Stimulated activated naive CD8-positive, alpha-beta T cell treated with anti-CD3 and anti-CD28 coated beads, Interleukin-15, Interleukin-2, amounts not matched to agents 100 U/mL and 50 U/mL, for 24 hours (primary cell): ENCODE results near the gene THEMIS.

Experiments used
- ATAC-seq: fragments of 150-1000 bp; cut with Tn5 transposase; one replicate; pipeline ENCODE4 v1.10.0; 2021
- DNase-seq: peaks from one replicate; pipeline ENCODE4 v3.0.0; 2021

THEMIS gene

DNA sequence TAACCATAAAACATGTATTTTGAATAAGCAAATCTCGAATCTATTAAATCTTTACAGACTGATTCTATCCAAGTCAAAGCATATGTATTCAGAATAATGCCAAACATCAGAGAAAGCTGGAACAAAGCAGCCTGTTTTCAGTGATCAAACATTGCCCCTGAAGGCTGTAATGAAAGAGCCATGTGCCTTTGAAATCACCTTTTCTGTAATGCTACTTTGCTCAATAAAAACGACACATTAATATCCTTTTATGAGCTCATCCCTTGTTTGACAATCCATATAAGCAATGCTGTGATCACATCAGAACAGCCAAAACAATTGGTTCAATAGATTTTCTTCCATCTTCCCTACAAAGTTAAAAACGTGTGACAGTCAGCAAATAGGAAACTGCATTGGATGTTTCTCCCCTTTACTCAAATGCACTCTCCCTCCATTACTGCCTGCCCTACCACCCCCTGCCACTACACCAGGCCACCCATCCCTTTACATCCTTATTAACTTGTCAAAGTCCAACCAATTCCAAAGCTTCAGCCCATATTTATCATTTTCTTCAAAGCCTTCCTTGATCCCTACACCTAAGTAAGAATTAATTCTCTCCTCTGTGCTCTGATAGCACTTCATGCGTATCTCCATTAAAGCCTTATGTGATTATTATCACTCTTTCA, 42.0 kb downstream of the THEMIS start:
- ATAC-seq (peak; percentile 71), DNase-seq (no peak)

DNA sequence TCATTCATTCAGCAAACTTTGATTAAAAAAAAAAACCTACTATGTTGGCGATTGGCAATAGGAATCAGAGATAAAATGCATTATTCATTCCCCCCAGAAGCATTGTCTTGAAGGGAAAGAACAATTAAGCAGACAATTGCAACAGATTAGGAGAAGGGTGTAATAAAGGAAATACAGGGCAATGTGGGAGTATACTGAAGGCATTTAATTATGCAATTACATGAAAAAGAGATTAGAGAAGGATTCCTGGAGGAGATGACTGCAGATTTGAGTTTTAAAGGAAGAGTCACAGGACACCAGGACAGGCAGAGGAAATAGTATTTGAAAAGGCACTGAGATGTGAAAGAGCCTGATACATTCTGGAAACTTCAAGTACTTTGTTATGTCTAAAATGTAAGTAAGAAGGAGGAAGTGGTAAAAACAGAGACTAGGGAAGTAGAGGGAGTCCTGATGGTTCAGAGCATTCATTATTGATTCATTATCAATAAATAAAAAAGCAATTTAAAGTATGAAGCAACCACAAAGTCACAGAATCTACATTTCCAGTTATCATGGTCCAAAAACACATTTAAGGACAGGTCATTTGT, 43.7 kb downstream of the THEMIS start:
- DNase-seq (no peak), ATAC-seq (no peak)

DNA sequence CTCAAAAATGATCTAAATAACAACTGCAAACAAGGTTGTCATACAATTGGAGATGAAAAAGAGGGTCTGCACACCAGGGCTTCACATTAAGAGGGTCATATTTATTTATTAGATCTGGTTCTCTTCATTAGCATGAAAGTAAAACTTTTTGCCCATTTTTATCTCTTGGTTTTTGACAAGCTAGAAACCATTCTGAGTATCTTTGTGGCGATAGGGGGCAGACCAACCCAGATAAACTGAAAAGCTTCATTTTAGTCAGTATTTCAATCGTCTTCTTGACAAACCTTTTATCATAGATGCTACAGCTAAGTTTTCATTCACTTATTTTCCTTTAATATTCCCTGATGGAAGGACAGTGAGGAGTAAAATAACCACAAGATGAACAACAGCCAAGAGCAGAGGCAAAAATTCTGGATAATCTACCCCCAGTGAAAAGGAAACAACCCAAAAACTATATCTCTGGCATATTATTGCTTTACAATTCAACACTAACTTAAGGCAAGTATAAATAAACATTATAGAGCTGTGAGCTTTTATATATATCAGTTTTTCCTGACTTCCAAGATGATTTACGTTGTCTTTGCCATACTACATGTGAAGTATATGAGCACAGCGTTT, 45.2 kb downstream of the THEMIS start:
- ATAC-seq (no peak), DNase-seq (peak; percentile 47)

DNA sequence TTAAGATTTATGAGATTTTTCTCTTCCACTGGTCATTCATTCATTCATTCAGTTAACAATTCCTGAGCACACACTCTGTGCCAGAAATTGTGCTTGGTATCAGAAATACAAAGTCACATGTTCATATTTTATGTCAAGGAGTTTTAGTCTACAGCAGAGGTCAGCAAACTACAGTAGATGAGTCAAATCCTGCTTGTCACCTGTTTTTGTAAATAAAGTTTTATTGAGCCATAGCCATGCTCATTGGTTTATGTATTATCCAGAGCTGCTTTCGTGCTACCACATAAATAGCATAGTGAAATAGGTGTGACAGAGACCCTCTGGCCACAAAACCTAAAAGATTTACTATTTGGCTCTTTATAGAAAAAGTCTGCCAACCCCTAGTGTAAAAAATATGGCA, 46.8 kb downstream of the THEMIS start:
- ATAC-seq (no peak), DNase-seq (no peak)

DNA sequence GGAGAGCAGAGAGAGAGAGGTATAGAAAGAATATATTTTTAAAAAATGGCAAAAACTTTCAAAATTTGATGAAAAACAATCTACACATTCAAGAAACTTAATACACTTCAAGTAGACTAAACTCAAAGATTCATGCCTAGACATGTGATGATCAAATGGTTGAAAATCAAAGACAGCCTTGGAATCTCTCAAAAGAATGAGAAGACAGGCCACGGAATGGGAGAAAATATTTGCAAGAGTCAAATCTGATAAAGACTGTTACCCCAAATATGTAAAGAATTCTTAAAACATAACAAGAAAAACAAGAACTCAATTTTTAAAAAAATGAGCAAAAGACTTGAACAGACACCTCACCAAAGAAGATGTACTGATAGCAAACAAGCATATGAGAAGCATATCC, 49.7 kb downstream of the THEMIS start:
- DNase-seq (no peak), ATAC-seq (no peak)

DNA sequence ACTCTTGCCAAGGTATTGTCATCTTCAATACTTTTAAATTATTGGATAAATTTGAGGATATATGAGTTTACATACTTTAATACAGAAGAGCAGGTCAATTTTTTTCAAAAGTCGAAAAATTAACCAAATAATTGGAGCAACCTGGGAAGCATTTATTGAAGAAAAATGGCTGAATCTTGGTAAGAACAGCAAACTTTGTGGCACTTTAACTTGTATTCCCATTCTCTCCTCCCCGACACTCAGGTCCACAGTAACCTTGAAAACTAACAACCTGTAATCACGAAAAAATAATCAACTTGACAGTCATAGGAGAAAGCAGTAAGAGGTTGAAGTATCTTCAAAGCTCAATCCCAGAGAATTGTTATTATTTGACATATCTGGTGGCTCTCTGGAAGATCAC, 55.6 kb downstream of the THEMIS start:
- ATAC-seq, result no peak

DNA sequence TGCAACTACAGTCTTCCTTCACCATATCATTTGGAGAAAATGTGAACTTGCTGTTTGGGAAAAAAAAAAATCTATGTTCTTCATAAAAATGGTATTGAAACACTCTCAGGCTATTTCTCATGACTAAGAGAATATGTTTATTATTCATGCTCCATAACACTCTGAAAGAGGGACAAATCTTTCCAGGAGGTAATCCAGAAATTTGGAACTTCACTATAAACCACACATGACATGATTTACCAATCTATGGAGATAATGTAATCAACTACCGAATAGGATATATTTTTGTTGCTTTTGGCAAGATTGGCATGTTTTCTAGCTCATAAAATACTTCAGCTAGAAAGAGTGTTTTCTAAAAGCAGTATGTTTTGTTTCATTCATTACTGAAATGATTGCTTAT, 56.3 kb downstream of the THEMIS start:
- no peak for DNase-seq
- ATAC-seq, result no peak

More for the DNA sequence above, 55.6 kb downstream of the THEMIS start:
- no peak for DNase-seq

DNA sequence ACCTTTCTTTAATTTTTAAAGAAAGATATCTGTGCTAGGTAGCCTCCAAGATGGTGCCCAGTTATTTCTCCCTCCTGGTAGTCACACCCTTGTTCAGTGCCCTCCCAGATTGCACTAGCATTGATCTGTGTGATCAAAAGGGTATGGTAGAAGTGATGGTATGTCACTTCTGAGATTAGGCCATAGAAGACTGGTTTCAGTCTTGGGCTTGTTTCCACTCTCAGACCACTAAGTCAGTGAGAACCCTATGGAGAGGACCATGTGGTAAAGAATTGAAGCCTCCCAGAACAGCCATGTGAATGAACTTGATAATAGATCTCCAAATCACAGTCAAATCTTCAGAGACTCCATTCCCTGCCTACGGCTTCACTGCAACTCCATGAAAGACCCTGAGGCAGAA, 57.3 kb downstream of the THEMIS start:
- DNase-seq (no peak), ATAC-seq (peak; percentile 71)

DNA sequence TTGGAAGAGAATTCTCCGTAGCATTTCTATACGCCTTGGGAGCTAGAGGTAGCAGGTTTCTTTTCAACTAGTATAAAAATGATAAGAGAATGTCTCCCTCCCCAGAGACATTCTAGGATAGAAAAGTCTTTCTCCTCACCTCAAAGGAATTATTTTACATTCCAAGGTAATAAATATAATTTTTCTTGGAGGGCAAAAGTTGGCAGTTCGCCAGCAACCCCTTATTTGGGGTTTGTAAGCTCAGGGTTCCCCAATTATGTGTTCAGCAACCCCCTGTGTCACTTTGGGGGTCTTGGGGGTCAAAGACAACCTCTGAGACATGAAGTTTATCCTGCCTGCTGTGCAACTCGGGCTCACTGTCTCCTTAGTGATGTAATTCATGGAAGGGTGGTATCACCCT, 58.3 kb downstream of the THEMIS start:
- no peak for DNase-seq
- no peak for ATAC-seq

DNA sequence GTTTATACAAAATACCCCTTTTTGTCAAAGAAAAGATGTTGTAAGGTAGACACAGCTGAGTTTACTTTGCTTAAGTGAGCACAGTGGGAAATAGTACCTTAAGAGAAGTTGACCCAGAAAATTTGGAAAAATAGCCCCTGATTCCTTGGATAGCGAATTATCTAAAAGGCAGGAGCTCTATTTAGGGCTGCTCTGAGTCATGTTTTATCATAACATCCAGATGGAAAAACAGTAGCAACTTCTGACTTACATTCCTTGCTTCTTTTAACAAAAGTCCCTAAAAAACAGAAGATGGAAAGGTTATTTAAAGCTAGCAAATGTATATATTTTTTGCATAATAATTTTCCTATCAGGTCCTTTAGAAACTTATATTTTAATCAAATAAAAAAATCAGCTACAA, 59.0 kb downstream of the THEMIS start:
- ATAC-seq (no peak), DNase-seq (no peak)

DNA sequence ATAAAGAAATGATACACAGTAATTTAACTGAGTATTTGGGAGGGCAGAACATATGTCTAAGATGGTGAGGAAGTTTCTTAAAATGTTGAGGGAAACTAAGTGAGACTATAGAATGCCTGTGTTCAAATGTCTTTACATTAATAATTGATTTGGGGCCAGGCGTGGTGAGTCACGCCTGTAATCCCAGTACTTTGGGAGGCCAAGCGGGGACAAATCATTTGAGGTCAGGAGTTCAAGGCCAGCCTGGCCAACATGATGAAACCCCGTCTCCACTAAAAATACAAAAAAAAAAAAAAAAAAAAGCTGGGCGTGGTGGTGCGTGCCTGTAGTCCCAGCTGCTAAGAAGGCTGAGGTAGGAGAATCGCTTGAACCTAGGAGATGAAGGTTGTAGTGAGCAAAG, 66.7 kb downstream of the THEMIS start:
- DNase-seq, result no peak
- ATAC-seq, result no peak

DNA sequence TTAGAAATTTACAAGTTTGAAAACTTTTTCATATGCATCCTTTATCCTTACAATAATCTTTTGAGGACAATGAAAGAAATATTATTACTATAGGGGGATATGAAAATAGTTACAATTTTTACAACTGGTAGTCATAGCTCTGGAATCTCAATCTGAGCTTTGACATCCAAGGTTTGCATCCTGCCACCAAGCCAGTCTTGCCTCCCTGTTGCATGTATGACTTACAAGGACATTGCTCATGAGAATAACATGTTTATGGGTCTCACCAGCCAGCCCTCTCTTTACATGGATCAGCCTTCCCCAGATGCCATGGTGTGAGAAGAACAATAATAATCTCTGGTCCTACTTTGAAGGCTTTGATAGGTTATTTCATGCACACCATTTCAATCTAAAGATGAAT, 67.5 kb downstream of the THEMIS start:
- ATAC-seq (no peak), DNase-seq (no peak)

DNA sequence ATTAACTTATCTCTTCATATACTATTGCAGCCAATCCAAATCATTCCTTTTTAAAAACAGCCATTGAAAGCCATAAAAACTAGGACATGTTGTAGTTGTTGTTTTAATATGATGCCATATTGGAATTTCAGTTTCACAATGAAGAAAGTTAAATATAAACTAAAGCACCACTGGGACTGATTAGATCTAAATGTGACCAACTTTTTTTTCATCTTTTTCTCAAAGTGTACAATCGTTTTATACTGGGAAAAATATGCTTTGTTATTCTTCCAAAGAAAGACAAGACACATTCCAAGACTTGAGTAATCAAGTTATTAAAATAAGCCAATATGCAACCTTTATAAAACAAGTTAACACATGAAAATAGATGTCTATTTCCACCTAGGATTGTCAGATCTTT, 68.5 kb downstream of the THEMIS start:
- DNase-seq (no peak), ATAC-seq (no peak)

DNA sequence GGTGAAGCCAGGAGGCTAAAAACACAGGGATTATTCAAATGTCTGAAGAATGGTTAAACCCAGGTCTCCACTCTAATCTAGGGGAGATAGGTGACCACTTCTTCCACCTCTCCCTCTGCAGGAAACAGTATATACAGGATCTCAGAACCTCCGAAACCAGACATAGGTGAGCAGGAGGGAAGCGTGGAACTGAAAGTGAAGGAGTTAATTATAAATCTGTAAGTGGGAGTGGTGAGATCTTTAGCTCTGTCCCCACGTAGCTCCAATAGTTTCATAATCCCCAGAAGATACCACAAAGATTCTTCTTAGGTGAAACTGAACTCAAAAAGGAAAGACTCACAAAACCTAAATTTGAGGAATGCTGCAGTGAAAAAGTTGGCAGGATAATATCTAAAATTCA, 76.8 kb downstream of the THEMIS start:
- DNase-seq, result no peak
- no peak for ATAC-seq

DNA sequence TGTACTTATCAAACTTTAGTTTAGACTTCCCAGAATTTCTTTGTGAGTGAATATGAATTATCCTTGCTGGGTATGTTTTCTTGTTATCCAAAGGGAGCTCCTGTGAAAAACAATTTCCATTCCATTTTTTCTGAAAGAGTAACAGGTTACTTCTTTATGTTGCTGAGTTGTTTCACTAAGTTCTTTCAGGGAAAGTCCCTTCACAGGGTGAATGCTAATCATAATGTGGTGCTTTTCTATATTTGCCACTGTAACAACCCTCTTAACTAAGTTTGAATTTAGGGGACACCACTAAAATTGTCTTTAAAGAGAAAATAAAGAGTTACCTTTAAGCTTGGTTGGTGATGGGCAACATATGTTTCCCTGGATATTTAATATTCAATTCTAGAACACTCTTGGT, 79.4 kb downstream of the THEMIS start:
- ATAC-seq, result no peak

DNA sequence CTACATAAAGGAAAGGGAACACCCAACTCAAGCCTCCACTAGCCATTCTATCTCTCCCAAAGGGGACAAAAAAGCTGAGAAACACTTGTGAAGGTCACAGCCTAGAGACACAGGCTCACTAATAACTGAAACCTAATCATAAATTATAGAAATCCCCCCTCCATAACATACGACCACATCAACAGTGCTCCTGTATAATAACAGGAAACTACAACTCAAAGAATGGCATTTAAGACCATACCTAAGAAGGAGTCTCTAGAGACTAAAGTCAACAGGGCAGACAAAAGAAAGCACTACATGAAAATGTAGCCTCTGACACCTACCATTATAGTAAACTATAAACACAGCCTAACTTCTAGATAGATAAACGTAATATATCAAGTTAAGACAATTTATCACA, 82.7 kb downstream of the THEMIS start:
- peak; percentile 68 for ATAC-seq
- DNase-seq, result no peak

More for the DNA sequence above, 79.4 kb downstream of the THEMIS start:
- DNase-seq, result no peak

DNA sequence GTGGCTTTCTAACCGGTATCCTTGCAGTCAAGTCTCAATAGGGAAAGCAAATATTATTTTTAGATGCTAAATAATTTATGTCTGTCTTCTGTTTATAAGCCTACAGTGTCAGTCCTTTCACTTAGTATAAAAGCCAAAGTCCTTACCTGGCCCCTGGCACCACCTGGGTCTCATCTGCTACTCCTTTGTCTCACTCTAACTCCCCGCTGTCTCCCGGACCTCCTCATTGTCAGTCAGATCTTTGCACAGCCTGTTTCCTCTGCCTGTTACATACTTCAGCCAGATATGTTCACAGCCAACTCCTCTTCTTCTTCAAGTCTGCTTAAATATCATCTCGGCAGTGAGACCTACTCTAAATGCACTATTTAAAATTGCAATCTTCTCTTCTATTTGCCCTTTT, 84.2 kb downstream of the THEMIS start:
- ATAC-seq (no peak), DNase-seq (no peak)

DNA sequence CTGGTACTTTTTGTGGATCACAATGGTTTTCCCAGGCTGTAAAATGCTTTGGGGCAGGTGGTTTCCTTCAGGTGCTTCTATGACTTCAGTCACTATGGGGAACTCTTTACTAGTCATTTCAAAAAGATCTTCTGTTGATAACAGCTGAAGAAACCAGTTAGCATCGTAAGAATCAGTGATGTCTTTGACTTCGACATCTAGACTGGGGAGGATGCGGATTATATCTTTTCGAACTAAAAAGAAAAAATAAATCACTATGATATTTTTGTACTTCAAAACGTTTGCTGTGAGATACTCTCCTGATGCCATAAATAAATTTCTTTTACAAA, 87.2 kb downstream of the THEMIS start:
- ATAC-seq (peak; percentile 25), DNase-seq (no peak)

DNA sequence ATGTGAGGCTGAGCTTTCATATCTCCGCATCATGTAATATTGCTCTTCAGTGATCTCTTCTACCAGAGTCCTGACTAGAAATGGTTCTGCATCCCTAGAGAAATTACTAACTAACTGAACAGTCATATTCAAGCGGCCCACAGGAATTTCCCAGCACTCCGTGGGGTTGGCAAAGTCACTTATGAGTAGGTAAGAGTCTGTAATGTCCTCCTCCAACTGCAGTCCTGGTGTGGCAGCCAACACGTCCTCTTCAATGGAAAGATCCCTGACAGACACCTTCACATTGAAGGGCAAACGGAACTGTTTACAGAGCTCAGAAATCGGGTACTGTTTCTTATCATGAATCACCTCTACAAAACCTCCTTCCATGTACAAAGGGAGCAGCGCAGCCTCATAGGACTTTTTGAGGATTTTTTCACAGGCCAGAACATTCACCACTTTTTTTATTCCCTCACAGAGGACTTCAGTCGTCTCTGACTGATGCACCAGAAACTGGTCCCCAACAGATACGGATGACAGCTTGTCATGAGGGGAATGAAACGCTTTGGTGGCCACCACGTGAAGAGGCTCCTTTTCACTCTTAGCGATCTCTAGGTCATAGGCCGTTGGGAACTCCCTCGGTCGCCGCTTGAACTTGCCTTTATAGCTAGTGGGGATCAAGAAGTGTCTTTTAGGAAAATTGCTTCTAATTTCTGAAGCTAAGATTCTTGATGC, 87.7 kb downstream of the THEMIS start:
- ATAC-seq, result peak; percentile 79
- peak; percentile 57 for DNase-seq

DNA sequence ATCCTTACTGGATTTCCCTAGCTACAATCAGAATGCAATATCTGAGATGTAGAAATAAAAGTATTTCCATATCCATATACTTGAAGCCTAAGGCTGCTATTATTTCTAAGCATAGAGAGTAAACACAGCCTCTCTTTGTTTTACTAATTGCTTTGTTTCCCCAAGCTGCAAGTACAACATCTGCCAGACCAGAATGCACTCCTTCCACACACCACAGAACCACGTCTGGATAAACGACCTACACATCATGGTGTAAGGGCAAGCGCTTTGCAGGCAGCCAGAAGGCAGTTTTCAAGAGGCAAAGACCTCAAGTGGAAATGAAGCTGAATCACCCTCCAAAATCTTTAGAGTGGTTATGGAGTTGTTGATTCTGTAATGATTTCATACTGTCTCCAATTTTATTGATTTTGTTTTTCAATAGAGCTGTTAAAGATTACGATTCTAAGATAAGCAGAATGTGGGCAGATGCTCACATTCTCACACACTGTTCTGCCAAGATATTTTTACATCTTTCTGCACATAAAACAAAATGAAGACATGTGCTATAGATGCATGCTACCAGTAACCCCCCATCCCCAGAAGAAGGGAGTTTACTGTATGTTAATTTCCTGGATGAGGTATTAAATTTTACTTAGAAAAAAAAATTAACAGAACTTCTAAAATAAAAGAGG, 88.8 kb downstream of the THEMIS start:
- ATAC-seq, result peak; percentile 32

DNA sequence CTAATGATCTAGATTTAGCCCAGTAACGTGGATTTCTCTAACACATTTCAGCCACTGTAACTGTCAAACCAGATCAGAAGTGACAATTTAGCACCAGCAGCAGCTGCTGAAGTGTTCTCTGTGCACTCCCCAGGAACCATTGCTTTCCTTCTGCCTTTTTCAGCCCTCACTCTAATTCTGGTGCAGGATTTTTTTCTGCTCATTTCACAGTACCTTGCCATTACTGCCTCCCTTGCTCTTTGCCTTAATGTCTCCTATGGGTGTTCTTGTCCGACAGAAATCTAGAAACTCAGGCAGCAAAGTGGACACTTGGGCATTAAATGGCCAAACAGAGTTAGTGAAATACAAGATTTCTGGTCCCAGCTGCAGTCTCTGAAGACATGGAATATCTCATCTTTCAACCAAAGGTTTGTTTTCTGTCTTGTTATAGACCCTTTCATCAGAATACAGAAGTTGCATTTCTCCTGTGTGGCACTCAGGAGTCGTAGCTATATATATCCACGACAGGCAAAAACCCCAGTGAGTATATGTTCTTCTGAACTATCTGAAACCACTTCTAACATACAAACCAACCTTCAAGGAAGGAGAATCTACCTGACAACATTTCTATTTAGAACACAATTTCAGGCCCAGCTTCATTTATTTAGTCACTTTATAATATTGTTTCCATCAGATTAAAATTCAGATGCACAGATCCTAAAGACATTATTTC, 92.9 kb downstream of the THEMIS start:
- ATAC-seq, result no peak
- DNase-seq, result no peak

More for the DNA sequence above, 88.8 kb downstream of the THEMIS start:
- DNase-seq, result no peak

DNA sequence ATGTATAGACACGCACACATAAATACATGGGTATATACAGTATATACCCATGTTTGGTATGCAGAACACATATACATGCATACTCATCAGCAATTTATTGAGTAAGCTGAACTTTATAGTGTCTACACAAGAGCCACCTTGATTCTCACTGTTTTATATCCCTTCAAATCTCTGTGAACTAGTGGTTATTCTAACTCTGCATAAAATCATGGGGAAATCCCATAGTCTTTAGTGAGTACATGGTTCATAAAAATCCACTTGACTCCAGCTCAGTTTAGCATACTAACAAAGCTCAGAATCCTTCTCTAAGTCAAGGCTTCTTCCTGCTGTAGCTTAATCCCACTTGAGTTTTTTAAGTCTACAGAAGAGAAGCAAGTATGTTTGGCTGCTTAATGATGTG, 104.1 kb downstream of the THEMIS start:
- ATAC-seq, result peak; percentile 66

More for the DNA sequence above, 104.1 kb downstream of the THEMIS start:
- DNase-seq, result no peak
